K562 (cell line): ENCODE results near the gene PRMT5. TPM values are rescaled to one million over a fixed set of nuclear protein-coding genes. Genes with fewer than 3 reads are reported as not detected.

Experiments used
- ATAC-seq: fragments of 200-7000 bp; cut with Tn5 transposase; 3 replicates; pipeline ENCODE4 v1.9.1; 2020; ENCODE audit warnings: moderate library complexity
- BruUV-seq: library from RNA; stranded (reverse); fragments of 400-500 nt; replicated peaks from 2 replicates; lab custom pipeline; 2021; lab: Mats Ljungman, UMichigan
- CTCF ChIA-PET: fragments of 300-600 bp; formaldehyde crosslinking; extraction: SDS; loops from one replicate; lab custom pipeline; 2021; ENCODE audit warnings: low intra/inter-chr PET ratio; lab: Yijun Ruan, JAX
- POLR2A ChIA-PET: fragments of 300-600, 350-650 bp; sonication (Branson Sonifier 250); formaldehyde crosslinking; extraction: SDS; loops from one replicate; lab custom pipeline; 2021; ENCODE audit warnings: antibody characterized with exemption, inconsistent platforms; lab: Yijun Ruan, JAX
- DNase-seq, 4 experiments: peaks; one replicate each; pipeline versions ENCODE4 v3.0.0 to v3.0.0-alpha.2; 2011 to 2018; ENCODE audit warnings: low spot score in 3 of 4, mixed read lengths in 3 of 4; ENCODE audit errors: extremely low read depth in 1 of 4
- FAIRE-seq: peaks from 2 replicates; lab custom pipeline; 2011; peaks lifted over from hg19 to GRCh38; lab: Jason Lieb, UNC
- H2AFZ ChIP-seq: 2 replicates; pipeline ENCODE4 v1.6.0; 2011; ENCODE audit warnings: low read depth, low read length, control low read depth, inconsistent platforms
- H3K27ac ChIP-seq: fragments of 200-600 bp; 3 replicates; pipeline ENCODE4 v1.8.0; 2011; ENCODE audit warnings: low read depth, mild to moderate bottlenecking, control low read depth, inconsistent platforms, low read length, moderate library complexity, mixed read lengths; ENCODE audit errors: extremely low read depth
- H3K27me3 ChIP-seq, 2 experiments: fragments of 300-600 bp in 1 of 2; 2 replicates in 1 of 2; 3 replicates in 1 of 2; pipeline versions ENCODE4 v1.6.0 to v1.8.0; 2011; ENCODE audit warnings: inconsistent platforms in 2 of 2, low read length in 2 of 2, mild to moderate bottlenecking in 1 of 2, mixed read lengths in 1 of 2, moderate library complexity in 1 of 2; ENCODE audit not compliant: control insufficient read depth in 2 of 2, insufficient read depth in 2 of 2
- H3K36me3 ChIP-seq: fragments of 300-600 bp; 3 replicates; pipeline ENCODE4 v1.8.0; 2011; ENCODE audit warnings: mild to moderate bottlenecking, low read length, inconsistent platforms; ENCODE audit not compliant: control insufficient read depth, insufficient read depth
- H3K4me1 ChIP-seq, 2 experiments: fragments of 200-600 bp in 1 of 2; replicated peaks in 1 of 2; 2 replicates in 1 of 2; 3 replicates in 1 of 2; pipeline versions ENCODE4 v1.5.1 to v1.8.0; 2011; ENCODE audit warnings: inconsistent platforms in 2 of 2, low read length in 2 of 2, mild to moderate bottlenecking in 1 of 2, mixed read lengths in 1 of 2, moderate library complexity in 1 of 2; ENCODE audit not compliant: control insufficient read depth in 2 of 2, insufficient read depth in 2 of 2
- H3K4me2 ChIP-seq: 2 replicates; pipeline ENCODE4 v1.6.1; 2011; ENCODE audit warnings: low read length, control low read depth, inconsistent platforms, mixed read lengths; ENCODE audit not compliant: insufficient read depth
- H3K4me3 ChIP-seq: fragments of 200-600 bp; sonication (generic), shearing (Covaris generic); 2 replicates; pipeline ENCODE4 v1.5.1; 2016; ENCODE audit warnings: control low read depth, inconsistent platforms
- H3K79me2 ChIP-seq: fragments of 200-600 bp; 3 replicates; pipeline ENCODE4 v1.8.0; 2011; ENCODE audit warnings: low read length, inconsistent platforms; ENCODE audit not compliant: control insufficient read depth, insufficient read depth
- H3K9ac ChIP-seq, 2 experiments: 2 replicates each; pipeline versions ENCODE4 v1.6.0 to v1.6.1; 2011; ENCODE audit warnings: low read depth in 2 of 2, low read length in 2 of 2, control low read depth in 1 of 2, inconsistent platforms in 1 of 2, mild to moderate bottlenecking in 1 of 2, mixed read lengths in 1 of 2; ENCODE audit not compliant: insufficient read depth in 1 of 2
- H3K9me1 ChIP-seq: one replicate; pipeline ENCODE4 v1.6.0; 2011; ENCODE audit warnings: inconsistent platforms, mild to moderate bottlenecking, low read length, moderate library complexity; ENCODE audit not compliant: control insufficient read depth, insufficient read depth
- H3K9me3 ChIP-seq: replicated peaks from 2 replicates; pipeline ENCODE4 v1.5.1; 2011; ENCODE audit warnings: low read depth, low read length, inconsistent platforms; ENCODE audit not compliant: control insufficient read depth, insufficient read depth
- H4K20me1 ChIP-seq: replicated peaks from 2 replicates; pipeline ENCODE4 v1.6.1; 2011; ENCODE audit warnings: low read length, inconsistent platforms, mixed read lengths; ENCODE audit not compliant: control insufficient read depth, insufficient read depth
- ATF1 ChIP-seq, 2 experiments: fragments of 450-650 bp in 1 of 2; IDR thresholded peaks; 2 replicates each; pipeline ENCODE4 v1.6.1; 2016; ENCODE audit warnings: missing compliant biosample characterization in 1 of 2, missing genetic modification characterization in 1 of 2
- EWSR1 ChIP-seq: fragments of 450-650 bp; IDR thresholded peaks from 2 replicates; pipeline ENCODE4 v1.6.1; 2018; ENCODE audit warnings: borderline replicate concordance, mild to moderate bottlenecking, low read depth, moderate library complexity; ENCODE audit not compliant: partially characterized antibody
- FIP1L1 ChIP-seq: fragments of 200-400 bp; formaldehyde crosslinking; IDR thresholded peaks from 2 replicates; pipeline ENCODE4 v1.6.1; 2018; ENCODE audit warnings: mild to moderate bottlenecking, low read depth, low read length; ENCODE audit not compliant: poor library complexity, severe bottlenecking
- GTF2A2 ChIP-seq: IDR thresholded peaks from 2 replicates; pipeline ENCODE4 v1.6.1; 2016; ENCODE audit warnings: mild to moderate bottlenecking, missing genetic modification characterization, missing compliant biosample characterization
- MAFK ChIP-seq: IDR thresholded peaks from 2 replicates; pipeline ENCODE4 v1.6.1; 2011; ENCODE audit warnings: low read length, improper control_type of control experiment
- NR1H2 ChIP-seq: sonication (generic); formaldehyde crosslinking; IDR thresholded peaks from 2 replicates; pipeline ENCODE4 v1.4.0; 2020; ENCODE audit warnings: mild to moderate bottlenecking, missing genetic modification reagents
- NR3C1 ChIP-seq: sonication (generic); formaldehyde crosslinking; IDR thresholded peaks from 2 replicates; pipeline ENCODE4 v1.8.1; 2022; ENCODE audit warnings: missing genetic modification reagents
- POLR3G ChIP-seq: IDR thresholded peaks from 2 replicates; pipeline ENCODE4 v1.6.1; 2011; ENCODE audit not compliant: insufficient read length, insufficient replicate concordance; ENCODE audit errors: extremely low read depth
- SIRT6 ChIP-seq: IDR thresholded peaks from one replicate; pipeline ENCODE4 v1.6.1; 2012; ENCODE audit warnings: low read depth, mild to moderate bottlenecking, control low read depth, inconsistent platforms, low read length, moderate library complexity
- SMAD4 ChIP-seq: fragments of 250-450 bp; sonication (Bioruptor Pico); conservative IDR thresholded peaks from 2 replicates; pipeline ENCODE4 v1.8.0; 2021; ENCODE audit warnings: inconsistent platforms, mild to moderate bottlenecking, moderate library complexity
- SMARCB1 ChIP-seq: IDR thresholded peaks from 2 replicates; pipeline ENCODE4 v1.6.1; 2011; ENCODE audit warnings: improper control_type of control experiment, low read depth; ENCODE audit not compliant: insufficient read length
- THAP12 ChIP-seq: fragments of 250-450 bp; sonication (Bioruptor Pico); IDR thresholded peaks from 2 replicates; pipeline ENCODE4 v1.9.0; 2021; ENCODE audit warnings: mild to moderate bottlenecking, inconsistent platforms
- USF2 ChIP-seq: sonication (generic); formaldehyde crosslinking; IDR thresholded peaks from 2 replicates; pipeline ENCODE4 v1.5.0; 2020; ENCODE audit warnings: missing genetic modification reagents
- ZC3H11A ChIP-seq: IDR thresholded peaks from 2 replicates; pipeline ENCODE4 v1.6.1; 2012; ENCODE audit warnings: low read depth, low read length, improper control_type of control experiment
- ZNF12 ChIP-seq: sonication (generic); formaldehyde crosslinking; IDR thresholded peaks from 2 replicates; pipeline ENCODE4 v1.4.0; 2020; ENCODE audit warnings: mild to moderate bottlenecking, missing genetic modification reagents
- ZNF445 ChIP-seq: fragments of 250-450 bp; sonication (Bioruptor Pico); IDR thresholded peaks from 2 replicates; pipeline ENCODE4 v1.4.0; 2020; ENCODE audit warnings: low read depth, mild to moderate bottlenecking, moderate library complexity
- ZNF639 ChIP-seq, 2 experiments: fragments of 200-800 bp in 1 of 2; sonication (Bioruptor generic) in 1 of 2; sonication (generic) in 1 of 2; formaldehyde crosslinking in 1 of 2; IDR thresholded peaks in 1 of 2; conservative IDR thresholded peaks in 1 of 2; 2 replicates each; pipeline versions ENCODE4 v1.5.0 to v1.6.1; 2016 to 2020; ENCODE audit warnings: missing compliant biosample characterization in 1 of 2, missing genetic modification characterization in 1 of 2, missing genetic modification reagents in 1 of 2
- WGBS: fragments of 100-300 bp; shearing (Covaris generic); methylation state at CpG from one replicate; pipeline ENCODE4 v1.1.6; 2016; ENCODE audit warnings: low coverage, mixed read lengths; ENCODE audit not compliant: insufficient coverage; ENCODE audit errors: missing lambda C conversion rate; 5-methylcytosine and 5-hydroxymethylcytosine counted together
- in situ Hi-C: fragments of 300-500 bp; cut with MboI; formaldehyde crosslinking; loops from 4 replicates; pipeline ENCODE4 v1.15.0; 2018; ENCODE audit warnings: inconsistent platforms, mixed read lengths
- intact Hi-C: fragments of 100-400 bp; cut with micrococcal nuclease; formaldehyde crosslinking; loops from 2 replicates; pipeline ENCODE4 v1.14.2; 2022
- polyA plus RNA-seq, 8 experiments: library from polyadenylated mRNA; depleted of rRNA in 4 of 8; stranded (reverse) in 5 of 8; unstranded in 3 of 8; fragments of >200 nt; fragmentation: Nextera tagmentation in 2 of 8; fragmentation: Illumina TruSeq in 1 of 8; extraction: Ambion mirVana in 2 of 8; extraction: Trizol in 1 of 8; gene quantifications; 2 replicates each; pipeline versions ENCODE4 v1.2.1 to v1.2.3, GENCODE V29; 2011 to 2014; ENCODE audit warnings: inconsistent platforms in 1 of 8, missing spikeins in 1 of 8
- total RNA-seq, 7 experiments: library from RNA; depleted of rRNA in 6 of 7; stranded (reverse); fragments of >200 nt in 6 of 7; fragmentation: Illumina TruSeq in 2 of 7; extraction: Trizol in 2 of 7; gene quantifications; 2 replicates each; pipeline versions ENCODE4 v1.2.1 to v1.2.3, GENCODE V29; 2011 to 2021; ENCODE audit warnings: low replicate concordance in 1 of 7

PRMT5 gene
- total and polyA plus RNA-seq, 9 of the 15 experiments (the other 6 are each of a cell fraction or from before 2014, with no cell fraction given) = 114 to 552 (median 222) TPM

- 78% methylated on average over 4 of the region's 4 CpGs for WGBS
- in situ Hi-C loops = no loop called here
- no peaks in the 10 kb centered on the region for H3K9me3 ChIP-seq
- H3K4me2 ChIP-seq = no peak overlapping the region
- H3K9me1 ChIP-seq = peaks cover 3% of the 10 kb centered on the region
- no peak overlapping the region for H2AFZ ChIP-seq
- no peak for TF ChIP-seq EWSR1
- no peak for TF ChIP-seq FIP1L1
- no peak for TF ChIP-seq NR3C1 (CRISPR knock-in tag)
- no peak for TF ChIP-seq NR1H2 (CRISPR knock-in tag)
- no peak for TF ChIP-seq GTF2A2 (tag)
- no peak for TF ChIP-seq ZNF12 (CRISPR knock-in tag)
- no peak for TF ChIP-seq MAFK
- no peak for TF ChIP-seq ZNF639 (CRISPR knock-in tag; conservative IDR thresholded peaks at IDR 0.05 in 1 of 2, IDR thresholded peaks at IDR 0.05 in 1 of 2)
- no peak for TF ChIP-seq SMAD4 (CRISPR knock-in tag)
- TF ChIP-seq ZNF445 (CRISPR knock-in tag) = no peak
- TF ChIP-seq SIRT6 = no peak
- no peak for TF ChIP-seq POLR3G
- no peak for TF ChIP-seq SMARCB1
- no peak for TF ChIP-seq ATF1 (CRISPR knock-in tag; IDR thresholded peaks at IDR 0.05)
- TF ChIP-seq ATF1 (tag; IDR thresholded peaks at IDR 0.05) = no peak
- TF ChIP-seq THAP12 (CRISPR knock-in tag) = no peak
- no peak for TF ChIP-seq USF2 (CRISPR knock-in tag)
- TF ChIP-seq ZC3H11A = no peak
- H3K9ac ChIP-seq = no peak overlapping the region
- peaks cover 13 to 31% of the 10 kb centered on the region in 2 experiments; a peak in 3 of 5 replicates for H3K4me1 ChIP-seq
- intact Hi-C loops = no loop called here
- no peak overlapping the region for H3K4me3 ChIP-seq
- no peaks in the 10 kb centered on the region for H4K20me1 ChIP-seq
- H3K79me2 ChIP-seq = no peaks in the 10 kb centered on the region
- BruUV-seq = no TSS peak
- H3K27ac ChIP-seq = no peak overlapping the region
- no peaks in the 10 kb centered on the region; the same call in 2 of the 3 replicates for H3K36me3 ChIP-seq
- ATAC-seq = no peak
- DNase-seq = no peak
- CTCF ChIA-PET = no interaction called here
- no peaks in the 10 kb centered on the region for H3K27me3 ChIP-seq
- FAIRE-seq = no peak
- POLR2A ChIA-PET = interaction anchor here (0.6 kb wide), 1 partner anchor 46 kb away, joined by 3 read pairs; no protein-coding TSS in a partner anchor
Observed at GRCh38 chr14:22893706-22894105, 35.5 kb downstream of the PRMT5 start.
